Mucosa of descending colon (tissue), 3 donors: Measurements from ENCODE around the gene RELN. TPM values are rescaled to one million over a fixed set of nuclear protein-coding genes. Genes with fewer than 3 reads are reported as not detected.
"Not testable (repeated sequence)": the region's sequence is repeated elsewhere in the genome, so short reads cannot be mapped to it uniquely, and the experiment has no call there.

Experiments used
- ATAC-seq: fragments of 200-7000 bp; cut with Tn5 transposase; one replicate; pipeline ENCODE4 v1.9.1; 2020; ENCODE audit warnings: mild to moderate bottlenecking, moderate library complexity
- DNase-seq, 3 donors: peaks; one replicate each; pipeline ENCODE4 v3.0.0-alpha.2; 2020
- H3K36me3 ChIP-seq: fragments of 200-600 bp; one replicate; pipeline ENCODE4 v1.8.0; 2021; ENCODE audit warnings: low read depth, mild to moderate bottlenecking
- H3K4me1 ChIP-seq: fragments of 200-600 bp; one replicate; pipeline ENCODE4 v1.8.0; 2021; ENCODE audit warnings: low read depth, mild to moderate bottlenecking
- H3K4me3 ChIP-seq: fragments of 200-600 bp; one replicate; pipeline ENCODE4 v1.8.0; 2021; ENCODE audit warnings: mild to moderate bottlenecking
- H3K9me3 ChIP-seq: fragments of 200-600 bp; one replicate; pipeline ENCODE4 v1.8.0; 2021; ENCODE audit warnings: mild to moderate bottlenecking
- intact Hi-C, 2 donors: fragments of 100-400 bp; cut with DNase I in 1 of 2; cut with micrococcal nuclease in 1 of 2; formaldehyde crosslinking; loops; one replicate each; pipeline versions ENCODE4 v1.11.0 to v1.11.1; 2022; cut with DNase I, micrococcal nuclease
- total RNA-seq, 3 donors: library from RNA; stranded (reverse); fragmentation: NEBNext Ultra II Directional in 2 of 3; extraction: Animal tissue kit (Norgen Biotek cat#: 25700) in 2 of 3; gene quantifications; one replicate each; pipeline versions ENCODE4 v1.2.1 to v1.2.4, GENCODE V29; 2021 to 2023
- TF ChIP-seq, protein P1 (sequence below): fragments of 200-600 bp; IDR thresholded peaks from one replicate; pipeline ENCODE4 v1.8.0; 2022; ENCODE audit warnings: antibody characterized with exemption, mild to moderate bottlenecking
- donor health status: DM: no; HTN: no; CAD: no; lungs with moderate emphysema.
- donor health status: DM: no; HTN: no; CAD: no.
- donor health status: DM: no; HTN: yes; CAD: no.

The RELN gene
- total RNA-seq, 3 donors from 2014 or later = 1.1 to 4.4 (median 2.4) TPM

DNA sequence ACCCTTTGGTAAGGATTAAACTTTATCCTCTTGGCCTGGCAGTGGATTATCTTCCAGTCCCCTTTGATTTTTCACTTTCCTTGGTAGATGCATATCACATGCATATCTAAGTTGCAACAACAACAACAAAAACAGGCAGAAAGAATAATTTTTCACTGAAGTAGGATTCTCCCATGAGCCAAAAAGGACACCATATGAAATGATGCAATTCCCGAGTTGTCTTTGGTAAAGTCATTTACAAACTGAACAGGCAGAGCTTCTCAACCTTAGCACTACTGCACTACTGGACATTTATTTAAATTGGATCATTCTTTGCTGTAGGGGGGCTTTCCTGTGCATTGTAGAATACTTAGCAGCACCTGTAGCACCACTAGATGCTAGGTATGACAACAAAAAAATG is 195.0 kb downstream of the RELN start:
- intact Hi-C loops = no loop called here
- no peak for DNase-seq
- H3K4me3 ChIP-seq = no peak overlapping the region
- H3K36me3 ChIP-seq = no peaks in the 10 kb centered on the region
- ATAC-seq = no peak
- H3K4me1 ChIP-seq = no peaks in the 10 kb centered on the region
- H3K9me3 ChIP-seq = no peaks in the 10 kb centered on the region
- TF ChIP-seq, protein P1, sequence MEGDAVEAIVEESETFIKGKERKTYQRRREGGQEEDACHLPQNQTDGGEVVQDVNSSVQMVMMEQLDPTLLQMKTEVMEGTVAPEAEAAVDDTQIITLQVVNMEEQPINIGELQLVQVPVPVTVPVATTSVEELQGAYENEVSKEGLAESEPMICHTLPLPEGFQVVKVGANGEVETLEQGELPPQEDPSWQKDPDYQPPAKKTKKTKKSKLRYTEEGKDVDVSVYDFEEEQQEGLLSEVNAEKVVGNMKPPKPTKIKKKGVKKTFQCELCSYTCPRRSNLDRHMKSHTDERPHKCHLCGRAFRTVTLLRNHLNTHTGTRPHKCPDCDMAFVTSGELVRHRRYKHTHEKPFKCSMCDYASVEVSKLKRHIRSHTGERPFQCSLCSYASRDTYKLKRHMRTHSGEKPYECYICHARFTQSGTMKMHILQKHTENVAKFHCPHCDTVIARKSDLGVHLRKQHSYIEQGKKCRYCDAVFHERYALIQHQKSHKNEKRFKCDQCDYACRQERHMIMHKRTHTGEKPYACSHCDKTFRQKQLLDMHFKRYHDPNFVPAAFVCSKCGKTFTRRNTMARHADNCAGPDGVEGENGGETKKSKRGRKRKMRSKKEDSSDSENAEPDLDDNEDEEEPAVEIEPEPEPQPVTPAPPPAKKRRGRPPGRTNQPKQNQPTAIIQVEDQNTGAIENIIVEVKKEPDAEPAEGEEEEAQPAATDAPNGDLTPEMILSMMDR = no peak

DNA sequence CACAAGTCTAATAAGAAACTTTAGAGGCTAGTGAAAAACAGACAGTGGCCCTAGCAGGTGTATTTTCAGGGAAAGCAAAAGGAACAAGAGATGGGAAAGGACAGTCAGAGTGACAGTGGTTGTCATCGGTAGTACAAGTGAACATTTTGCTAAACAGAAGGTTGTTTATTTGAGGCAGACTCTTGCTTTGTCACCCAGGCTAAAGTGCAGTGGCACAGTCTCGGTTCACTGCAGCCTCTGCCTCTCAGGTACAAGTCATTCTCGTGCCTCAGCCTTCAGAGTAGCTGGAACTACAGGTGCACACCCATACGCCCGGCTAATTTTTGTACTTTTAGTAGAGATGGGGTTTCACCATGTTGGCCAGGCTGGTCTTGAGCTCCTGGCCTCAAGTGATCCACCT is 195.8 kb downstream of the RELN start:
- intact Hi-C loops = no loop called here
- H3K9me3 ChIP-seq = no peaks in the 10 kb centered on the region
- no peaks in the 10 kb centered on the region for H3K36me3 ChIP-seq
- H3K4me1 ChIP-seq = no peaks in the 10 kb centered on the region
- TF ChIP-seq, protein P1 = no peak
- ATAC-seq = no peak
- DNase-seq = no peak
- H3K4me3 ChIP-seq = no peak overlapping the region

DNA sequence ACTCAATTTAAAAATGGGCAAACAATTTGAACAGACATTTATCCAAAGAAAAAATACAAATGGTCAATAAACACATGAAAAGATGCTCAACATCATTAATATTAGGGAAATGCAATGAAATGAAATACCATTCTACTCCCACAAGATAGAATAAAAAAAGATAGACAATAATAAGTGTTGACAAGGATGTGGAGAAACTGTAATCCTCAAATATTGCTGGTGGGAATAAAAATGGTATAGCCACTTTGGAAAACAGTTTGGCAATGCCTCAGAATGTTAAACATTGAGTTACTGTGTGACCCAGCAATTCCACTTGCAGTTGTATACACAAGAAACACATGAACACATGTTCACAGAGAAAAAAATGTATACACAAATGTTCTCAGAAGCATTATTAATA is 197.6 kb downstream of the RELN start:
- ATAC-seq (no peak), DNase-seq (no peak)
- intact Hi-C loops = no loop called here
- no peaks in the 10 kb centered on the region for H3K9me3 ChIP-seq
- H3K4me1 ChIP-seq = no peaks in the 10 kb centered on the region
- TF ChIP-seq, protein P1 = no peak
- no peak overlapping the region for H3K4me3 ChIP-seq
- no peaks in the 10 kb centered on the region for H3K36me3 ChIP-seq

DNA sequence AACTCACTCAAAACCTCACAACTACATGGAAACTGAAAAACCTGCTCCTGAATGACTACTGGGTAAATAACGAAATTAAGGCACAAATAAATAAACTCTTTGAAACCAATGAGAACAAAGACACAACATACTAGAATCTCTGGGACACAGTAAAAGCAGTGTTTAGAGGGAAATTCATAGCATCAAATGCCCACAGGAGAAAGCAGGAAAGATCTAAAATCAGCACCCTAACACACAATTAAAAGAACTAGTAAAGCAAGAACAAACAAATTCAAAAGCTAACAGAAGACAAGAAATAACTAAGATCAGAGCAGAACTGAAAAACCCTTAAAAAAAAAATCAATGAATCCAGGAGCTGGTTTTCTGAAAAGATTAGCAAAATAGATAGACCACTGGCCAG is 202.4 kb downstream of the RELN start:
- not testable (repeated sequence) for ATAC-seq

DNA sequence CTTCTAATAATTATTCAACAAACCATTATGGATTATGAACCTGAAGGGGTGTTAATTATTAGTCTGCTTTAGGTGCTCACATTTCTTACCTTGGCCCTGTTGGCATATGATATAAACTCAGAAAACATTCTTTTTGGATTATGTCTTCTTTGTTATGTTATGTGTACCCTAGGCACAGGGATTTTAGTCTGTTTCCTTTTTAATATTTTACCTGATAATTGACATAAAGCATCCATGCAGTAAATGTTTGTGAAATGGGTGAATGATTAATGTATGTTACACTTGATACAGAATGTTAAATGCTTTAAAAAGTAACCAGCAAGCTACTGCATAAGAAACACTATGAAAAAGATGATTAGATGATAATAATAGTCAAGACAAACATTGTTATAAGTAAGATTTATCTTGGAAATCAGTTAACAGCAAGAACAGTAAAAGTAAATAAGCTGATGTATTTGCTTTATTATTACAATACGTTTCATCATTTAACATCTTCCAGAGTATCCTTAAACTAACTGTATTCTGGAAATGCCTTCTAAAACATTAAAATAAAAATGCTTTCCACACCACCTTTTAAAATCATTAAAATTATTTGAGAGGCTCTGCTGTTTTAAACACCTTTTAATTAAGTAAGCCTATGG is 204.7 kb downstream of the RELN start:
- Histone ChIP-seq H3K36me3 (no peaks in the 10 kb centered on the region), H3K9me3 (no peaks in the 10 kb centered on the region), H3K4me3 (no peak overlapping the region), H3K4me1 (no peaks in the 10 kb centered on the region)
- intact Hi-C loops = no loop called here
- TF ChIP-seq, protein P1 = no peak
- ATAC-seq (no peak), DNase-seq (no peak)

More for the DNA sequence above, 202.4 kb downstream of the RELN start:
- intact Hi-C loops, H3K9me3 ChIP-seq, DNase-seq, H3K4me1 ChIP-seq, H3K36me3 ChIP-seq, H3K4me3 ChIP-seq: not testable (repeated sequence)

GRCh38 chr7:103781409-103781808 is 208.0 kb downstream of the RELN start:
- DNase-seq = no peak
- intact Hi-C loops = no loop called here
- Histone ChIP-seq H3K36me3 (no peaks in the 10 kb centered on the region), H3K4me3 (no peak overlapping the region), H3K9me3 (no peaks in the 10 kb centered on the region), H3K4me1 (no peaks in the 10 kb centered on the region)
- ATAC-seq = no peak
- TF ChIP-seq, protein P1 = no peak

DNA sequence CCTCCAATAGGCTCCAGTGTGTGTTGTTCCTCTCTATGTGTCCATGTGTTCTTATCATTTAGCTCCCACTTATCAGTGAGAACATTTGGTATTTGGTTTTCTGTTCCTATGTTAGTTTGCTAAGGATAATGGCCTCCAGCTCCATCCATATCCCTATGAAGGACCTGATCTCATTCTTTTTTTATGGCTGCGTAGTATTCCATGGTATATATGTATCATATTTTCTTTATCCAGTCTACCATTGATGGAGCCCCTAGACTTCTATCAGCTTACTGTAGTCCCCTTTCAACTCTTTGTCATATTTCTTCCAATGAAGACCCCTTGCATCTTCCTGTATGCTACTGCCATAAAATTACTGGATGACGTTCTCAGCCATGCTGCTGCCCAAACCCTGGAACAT is 208.9 kb downstream of the RELN start:
- H3K4me1 ChIP-seq, DNase-seq, H3K9me3 ChIP-seq, H3K36me3 ChIP-seq, H3K4me3 ChIP-seq, ATAC-seq, intact Hi-C loops: not testable (repeated sequence)
